HepG2 (cell line): ENCODE data around the gene TGM3. TPM values are rescaled to one million over a fixed set of nuclear protein-coding genes. Genes with fewer than 3 reads are reported as not detected.

Experiments used
- ATAC-seq: fragments of 200-7000 bp; cut with Tn5 transposase; 3 replicates; pipeline ENCODE4 v1.9.1; 2020; ENCODE audit warnings: mild to moderate bottlenecking, moderate library complexity
- BruUV-seq: library from RNA; stranded (reverse); fragments of 400-500 nt; replicated peaks from 2 replicates; lab custom pipeline; 2021; lab: Mats Ljungman, UMichigan
- CTCF ChIA-PET: fragments of 300-600 bp; formaldehyde crosslinking; extraction: SDS; loops from one replicate; lab custom pipeline; 2021; ENCODE audit warnings: low total read pairs, inconsistent platforms, low intra/inter-chr PET ratio; lab: Yijun Ruan, JAX
- POLR2A ChIA-PET: fragments of 350-600 bp; sonication (Branson Sonifier 250); formaldehyde crosslinking; loops from one replicate; lab custom pipeline; 2020; ENCODE audit warnings: antibody characterized with exemption, inconsistent platforms; lab: Yijun Ruan, JAX
- DNase-seq: peaks from one replicate; pipeline ENCODE4 v3.0.0-alpha.2; 2015; ENCODE audit warnings: low spot score
- FAIRE-seq: peaks from 3 replicates; lab custom pipeline; 2011; peaks lifted over from hg19 to GRCh38; lab: Jason Lieb, UNC
- H2AFZ ChIP-seq: one replicate; pipeline ENCODE4 v1.6.1; 2011; ENCODE audit warnings: low read length, inconsistent platforms
- H3K27ac ChIP-seq: fragments of 300-600 bp; 3 replicates; pipeline ENCODE4 v1.8.0; 2011; ENCODE audit warnings: mixed run types, mild to moderate bottlenecking, mixed read lengths, low read length, inconsistent platforms; ENCODE audit not compliant: insufficient read depth; ENCODE audit errors: extremely low read length
- H3K27me3 ChIP-seq, 2 experiments: fragments of 200-600 bp in 1 of 2; 2 replicates in 1 of 2; 3 replicates in 1 of 2; pipeline versions ENCODE4 v1.6.0 to v1.8.0; 2011; ENCODE audit warnings: low read length in 2 of 2, mild to moderate bottlenecking in 2 of 2, moderate library complexity in 2 of 2, inconsistent platforms in 1 of 2; ENCODE audit not compliant: insufficient read depth in 2 of 2, control insufficient read depth in 1 of 2
- H3K36me3 ChIP-seq, 2 experiments: fragments of 200-600 bp in 1 of 2; replicated peaks in 1 of 2; 2 replicates in 1 of 2; 3 replicates in 1 of 2; pipeline versions ENCODE4 v1.5.1 to v1.8.0; 2011; ENCODE audit warnings: low read length in 2 of 2, inconsistent platforms in 1 of 2; ENCODE audit not compliant: insufficient read depth in 2 of 2, control insufficient read depth in 1 of 2
- H3K4me1 ChIP-seq: 2 replicates; pipeline ENCODE4 v1.5.1; 2012; ENCODE audit warnings: low read length, inconsistent platforms; ENCODE audit not compliant: insufficient read depth
- H3K4me2 ChIP-seq: 2 replicates; pipeline ENCODE4 v1.6.0; 2011; ENCODE audit warnings: low read depth, low read length, inconsistent platforms
- H3K4me3 ChIP-seq, 3 experiments: fragments of 200-600 bp in 1 of 3; sonication (generic), shearing (Covaris generic) in 1 of 3; replicated peaks in 1 of 3; 2 replicates each; pipeline ENCODE4 v1.5.1; 2011 to 2016; ENCODE audit warnings: low read length in 3 of 3, inconsistent platforms in 2 of 3, low read depth in 2 of 3, mild to moderate bottlenecking in 2 of 3, control low read depth in 1 of 3, mixed read lengths in 1 of 3; ENCODE audit not compliant: insufficient read depth in 1 of 3
- H3K79me2 ChIP-seq: one replicate; pipeline ENCODE4 v1.6.1; 2011; ENCODE audit warnings: low read length, inconsistent platforms; ENCODE audit not compliant: insufficient read depth
- H3K9ac ChIP-seq: 2 replicates; pipeline ENCODE4 v1.6.0; 2011; ENCODE audit warnings: mild to moderate bottlenecking, low read depth, low read length, inconsistent platforms; ENCODE audit not compliant: insufficient read depth
- H3K9me3 ChIP-seq: 2 replicates; pipeline ENCODE4 v1.5.1; 2012; ENCODE audit warnings: mild to moderate bottlenecking, low read length
- H4K20me1 ChIP-seq: 2 replicates; pipeline ENCODE4 v1.6.0; 2011; ENCODE audit warnings: inconsistent platforms, mild to moderate bottlenecking, low read length, moderate library complexity; ENCODE audit not compliant: insufficient read depth
- ATM ChIP-seq: fragments of 450-650 bp; IDR thresholded peaks from 2 replicates; pipeline ENCODE4 v1.7.1; 2017; ENCODE audit warnings: mild to moderate bottlenecking, borderline replicate concordance
- CREB1 ChIP-seq, 2 experiments: fragments of 450-650 bp in 1 of 2; IDR thresholded peaks; 2 replicates each; pipeline ENCODE4 v1.6.1; 2016 to 2017; ENCODE audit warnings: control low read depth in 1 of 2, mild to moderate bottlenecking in 1 of 2, missing compliant biosample characterization in 1 of 2, missing genetic modification characterization in 1 of 2
- DRAP1 ChIP-seq: IDR thresholded peaks from 2 replicates; pipeline ENCODE4 v1.6.1; 2016; ENCODE audit warnings: missing genetic modification reagents, missing compliant biosample characterization
- MIXL1 ChIP-seq: IDR thresholded peaks from 2 replicates; pipeline ENCODE4 v1.6.1; 2016
- MXD3 ChIP-seq: IDR thresholded peaks from 2 replicates; pipeline ENCODE4 v1.6.1; 2016; ENCODE audit warnings: mild to moderate bottlenecking, missing biosample characterization, missing genetic modification reagents
- PCBP1 ChIP-seq: fragments of 200-400 bp; formaldehyde crosslinking; IDR thresholded peaks from 2 replicates; pipeline ENCODE4 v1.6.1; 2017; ENCODE audit warnings: mild to moderate bottlenecking, low read depth, low read length, borderline replicate concordance
- ZC3H13 ChIP-seq: sonication (generic); formaldehyde crosslinking; IDR thresholded peaks from 2 replicates; pipeline ENCODE4 v1.8.1; 2023; ENCODE audit warnings: mild to moderate bottlenecking, missing genetic modification reagents, moderate library complexity
- ZNF275 ChIP-seq: sonication (generic); formaldehyde crosslinking; IDR thresholded peaks from 2 replicates; pipeline ENCODE4 v1.8.0; 2022; ENCODE audit warnings: missing genetic modification reagents, mild to moderate bottlenecking, inconsistent platforms, borderline replicate concordance
- ZNF512 ChIP-seq: sonication (generic); formaldehyde crosslinking; IDR thresholded peaks from 2 replicates; pipeline ENCODE4 v1.4.0; 2020; ENCODE audit warnings: mild to moderate bottlenecking, missing genetic modification reagents
- ZNF816 ChIP-seq: sonication (generic); formaldehyde crosslinking; IDR thresholded peaks from 2 replicates; pipeline ENCODE4 v1.8.0; 2022; ENCODE audit warnings: missing genetic modification reagents, mild to moderate bottlenecking, borderline replicate concordance
- WGBS: methylation state at CpG from one replicate; pipeline ENCODE4 v1.1.6; 2017; ENCODE audit warnings: low lambda C conversion rate; 5-methylcytosine and 5-hydroxymethylcytosine counted together
- in situ Hi-C: cut with HindIII; loops from 2 replicates; pipeline ENCODE4 v1.10.0; 2017; ENCODE audit warnings: low pct_unique_long_range_greater_than_20kb; ENCODE audit not compliant: extremely low pct_ligation_motif_present
- intact Hi-C: fragments of 100-400 bp; cut with micrococcal nuclease; formaldehyde crosslinking; loops from one replicate; pipeline ENCODE4 v1.10.0; 2022; ENCODE audit not compliant: unreplicated experiment
- polyA plus RNA-seq, 8 experiments: library from polyadenylated mRNA; depleted of rRNA in 3 of 8; stranded (reverse) in 7 of 8; unstranded in 1 of 8; fragments of >200 nt; fragmentation: Illumina TruSeq in 4 of 8; extraction: Trizol in 4 of 8; gene quantifications; 2 replicates each; pipeline versions ENCODE4 v1.2.1 to v1.2.3, GENCODE V29; 2011 to 2016; ENCODE audit warnings: low read depth in 4 of 8, missing spikeins in 1 of 8, mixed read lengths in 1 of 8; ENCODE audit not compliant: insufficient read depth in 1 of 8
- total RNA-seq, 5 experiments: library from RNA; depleted of rRNA; stranded (reverse); fragments of >200 nt; fragmentation: Illumina TruSeq; extraction: Trizol; gene quantifications; 2 replicates each; pipeline ENCODE4 v1.2.3, GENCODE V29; 2016; ENCODE audit warnings: low read depth in 1 of 5

TGM3 gene
- total and polyA plus RNA-seq, 2 of the 13 experiments (the other 11 are each of a cell fraction or from before 2014, with no cell fraction given), result not detected

- TF ChIP-seq ZNF275 (CRISPR knock-in tag) (no peak), ZNF816 (CRISPR knock-in tag) (no peak), PCBP1 (no peak), MIXL1 (no peak), CREB1 (IDR thresholded peaks at IDR 0.05) (no peak), CREB1 (CRISPR knock-in tag; IDR thresholded peaks at IDR 0.05) (no peak), ZC3H13 (CRISPR knock-in tag) (no peak), MXD3 (CRISPR knock-in tag) (no peak)
Measured at GRCh38 chr20:2246069-2246491, 49.7 kb upstream of the TGM3 start (continued).

- in situ Hi-C loops, result no loop called here
- H3K4me3 ChIP-seq, result no peak overlapping the region
- H3K27me3 ChIP-seq, result 0 out of 5 replicates have a peak, but pooled peaks cover 0 to 2% of the 10 kb centered on the region in 2 experiments
- H3K4me1 ChIP-seq, result no peaks in the 10 kb centered on the region
- intact Hi-C loops, result no loop called here
- no peaks in the 10 kb centered on the region for H3K9me3 ChIP-seq
- POLR2A ChIA-PET, result no interaction called here
- DNase-seq (no peak), ATAC-seq (no peak), FAIRE-seq (no peak)
- H4K20me1 ChIP-seq, result no peaks in the 10 kb centered on the region
- 0 out of 2 replicates have a peak, but pooled peaks have one; percentile 50 for TF ChIP-seq ATM
- no peak for TF ChIP-seq DRAP1
- 0 out of 2 replicates have a peak, but pooled peaks have one; percentile 43 for TF ChIP-seq ZNF512 (CRISPR knock-in tag)
- BruUV-seq, result no TSS peak
- no peaks in the 10 kb centered on the region for H3K79me2 ChIP-seq
- CTCF ChIA-PET, result no interaction called here
- no peak overlapping the region for H3K4me2 ChIP-seq
- H2AFZ ChIP-seq, result no peak overlapping the region
- H3K9ac ChIP-seq, result no peak overlapping the region
- 65% methylated on average over 5 of the region's 5 CpGs for WGBS
- H3K27ac ChIP-seq, result no peak overlapping the region
- no peaks in the 10 kb centered on the region for H3K36me3 ChIP-seq
Measured at GRCh38 chr20:2248837-2249236, 47.0 kb upstream of the TGM3 start.
